Stimulated activated naive CD4-positive, alpha-beta T cell treated with Interleukin-2 at 50 U/mL for 16 hours (primary cell): ENCODE measurements around the gene PIGQ.
A peak's percentile ranks its signal among the peaks of the same experiment; 100 is the strongest.

ENCODE experiments used
- DNase-seq: peaks from one replicate; lab custom pipeline; 2025; lab: John Stamatoyannopoulos, UW

The PIGQ gene

GRCh38 chr16:555528-556473, 14.0 kb upstream of the PIGQ start:
- no peak for DNase-seq

- no peak for DNase-seq
These were observed 13.1 kb upstream of the PIGQ start for GRCh38 chr16:556474-557173.

GRCh38 chr16:557463-558297, 12.1 kb upstream of the PIGQ start:
- no peak for DNase-seq

- DNase-seq, result no peak
These were observed 11.3 kb upstream of the PIGQ start for GRCh38 chr16:558298-559020.

GRCh38 chr16:559021-559380, 10.8 kb upstream of the PIGQ start:
- DNase-seq, result no peak

GRCh38 chr16:559411-560203, 10.2 kb upstream of the PIGQ start:
- no peak for DNase-seq

- DNase-seq, result no peak
These were observed 9.5 kb upstream of the PIGQ start, which contains the start of gene PRR35 for GRCh38 chr16:560204-560700. Gene PRR35, plus strand, starts transcription at chr16:560394. Its CDS starts 2,901 bp downstream, at chr16:563295.

GRCh38 chr16:560701-561412, 8.9 kb upstream of the PIGQ start:
- DNase-seq, result no peak

GRCh38 chr16:561413-561794, 8.4 kb upstream of the PIGQ start:
- DNase-seq, result no peak

GRCh38 chr16:561957-562938, 7.5 kb upstream of the PIGQ start:
- DNase-seq, result no peak

- DNase-seq, result no peak
These were observed 6.6 kb upstream of the PIGQ start for GRCh38 chr16:563072-563644.

GRCh38 chr16:564690-565418, 4.9 kb upstream of the PIGQ start:
- no peak for DNase-seq

GRCh38 chr16:565419-566330, 4.1 kb upstream of the PIGQ start:
- no peak for DNase-seq

- DNase-seq, result peak; percentile 22
These were observed 3.0 kb upstream of the PIGQ start, which contains the start of gene NHLRC4 for GRCh38 chr16:566475-567372. Gene NHLRC4, plus strand, starts transcription at chr16:567005. Its CDS starts 1,043 bp downstream, at chr16:568048.
